Measurements from ENCODE around the gene C14orf132. TPM values are rescaled to one million over a fixed set of nuclear protein-coding genes. Genes with fewer than 3 reads are reported as not detected.

C14orf132 gene
- total RNA-seq, 2 experiments from 2014 or later: 1.6 to 2.3 TPM

- Mint-ChIP-seq H3K27ac (no peak overlapping the region), H3K4me3 (no peak overlapping the region), H3K9me3 (no peaks in the 10 kb centered on the region), H3K36me3 (ENCODE audit: low read depth) (no peaks in the 10 kb centered on the region), H3K27me3 (peaks cover 9% of the 10 kb centered on the region), H3K4me1 (ENCODE audit: low read depth) (no peaks in the 10 kb centered on the region)
- ChIA-PET POLR2A (no interaction called here), CTCF (no interaction called here)
- no peak for TF ChIP-seq CTCF (IDR thresholded peaks at IDR 0.05)
- DNase-seq (no peak), ATAC-seq (no peak)
- intact Hi-C loops (cut with micrococcal nuclease): no loop called here
These were observed 25.7 kb downstream of the C14orf132 start for GRCh38 chr14:96064866-96065265.

GRCh38 chr14:96065661-96066459 is 26.7 kb downstream of the C14orf132 start:
- H3K9me3 Mint-ChIP-seq: no peaks in the 10 kb centered on the region
- no peaks in the 10 kb centered on the region for H3K36me3 Mint-ChIP-seq (ENCODE audit: low read depth)
- intact Hi-C loops (cut with micrococcal nuclease): no loop called here
- DNase-seq (no peak), ATAC-seq (no peak)
- POLR2A ChIA-PET: interaction anchor here (0.6 kb wide), 1 partner anchor 1421 kb away, joined by 4 read pairs; no protein-coding TSS in a partner anchor
- peaks cover 3% of the 10 kb centered on the region for H3K27me3 Mint-ChIP-seq
- CTCF ChIA-PET: no interaction called here
- no peak for TF ChIP-seq CTCF (IDR thresholded peaks at IDR 0.05)
- no peak overlapping the region for H3K4me3 Mint-ChIP-seq
- no peak overlapping the region for H3K27ac Mint-ChIP-seq
- no peaks in the 10 kb centered on the region for H3K4me1 Mint-ChIP-seq (ENCODE audit: low read depth)

GRCh38 chr14:96066976-96067375 is 27.8 kb downstream of the C14orf132 start:
- ChIA-PET POLR2A (no interaction called here), CTCF (no interaction called here)
- no peak for ATAC-seq
- DNase-seq: no peak
- H3K36me3 Mint-ChIP-seq (ENCODE audit: low read depth): no peaks in the 10 kb centered on the region
- H3K9me3 Mint-ChIP-seq: no peaks in the 10 kb centered on the region
- intact Hi-C loops (cut with micrococcal nuclease): no loop called here
- H3K27me3 Mint-ChIP-seq: peaks cover 3% of the 10 kb centered on the region
- TF ChIP-seq CTCF (IDR thresholded peaks at IDR 0.05): no peak
- H3K27ac Mint-ChIP-seq: no peak overlapping the region
- H3K4me1 Mint-ChIP-seq (ENCODE audit: low read depth): no peaks in the 10 kb centered on the region
- H3K4me3 Mint-ChIP-seq: no peak overlapping the region

- Mint-ChIP-seq H3K4me1 (ENCODE audit: low read depth) (no peaks in the 10 kb centered on the region), H3K9me3 (no peaks in the 10 kb centered on the region), H3K36me3 (ENCODE audit: low read depth) (no peaks in the 10 kb centered on the region), H3K27me3 (peaks cover 6% of the 10 kb centered on the region), H3K27ac (no peak overlapping the region), H3K4me3 (no peak overlapping the region)
- DNase-seq (no peak), ATAC-seq (no peak)
- intact Hi-C loops (cut with micrococcal nuclease): no loop called here
- ChIA-PET POLR2A (no interaction called here), CTCF (no interaction called here)
- TF ChIP-seq CTCF (IDR thresholded peaks at IDR 0.05): no peak
These were observed 29.1 kb downstream of the C14orf132 start for GRCh38 chr14:96067985-96068930.

- Mint-ChIP-seq H3K4me1 (ENCODE audit: low read depth) (no peaks in the 10 kb centered on the region), H3K36me3 (ENCODE audit: low read depth) (no peaks in the 10 kb centered on the region), H3K27ac (no peak overlapping the region), H3K27me3 (peaks cover 7% of the 10 kb centered on the region), H3K4me3 (no peak overlapping the region), H3K9me3 (peaks cover 4% of the 10 kb centered on the region)
- ATAC-seq (no peak), DNase-seq (no peak)
- CTCF ChIA-PET: no interaction called here
- no peak for TF ChIP-seq CTCF (IDR thresholded peaks at IDR 0.05)
- intact Hi-C loops (cut with micrococcal nuclease): no loop called here
- POLR2A ChIA-PET: no interaction called here
These were observed 30.3 kb downstream of the C14orf132 start for GRCh38 chr14:96069421-96069820.
